GM18520 (cell line): ENCODE results near the gene IP6K1.
A peak's percentile ranks its signal among the peaks of the same experiment; 100 is the strongest.
"Not testable (repeated sequence)": the region's sequence is repeated elsewhere in the genome, so short reads cannot be mapped to it uniquely, and the experiment has no call there.

Experiments
- ATAC-seq: cut with Tn5 transposase; IDR thresholded peaks from one replicate; pipeline ENCODE4 v1.9.1; 2021; ENCODE audit not compliant: unreplicated experiment

IP6K1 gene

GRCh38 chr3:49786357-49787181 lies at the start of gene IP6K1:
Gene IP6K1 (minus strand): TSS chr3:49786542. CDS start chr3:49748040, 38,502 bp downstream.
- peak; percentile 99 for ATAC-seq

GRCh38 chr3:49831341-49831740 lies 45.0 kb upstream of the IP6K1 start:
- ATAC-seq, result no peak

GRCh38 chr3:49826016-49826415 lies 39.7 kb upstream of the IP6K1 start:
- no peak for ATAC-seq

GRCh38 chr3:49823131-49823530 lies 36.8 kb upstream of the IP6K1 start:
- not testable (repeated sequence) for ATAC-seq

- ATAC-seq, result no peak
Observed at GRCh38 chr3:49813497-49814174, 27.3 kb upstream of the IP6K1 start, which contains the start of gene UBA7. Gene UBA7 (minus strand): TSS chr3:49813953. CDS start chr3:49813787, 166 bp downstream.

- ATAC-seq, result no peak
Observed at GRCh38 chr3:49812916-49813496, 26.7 kb upstream of the IP6K1 start.

- no peak for ATAC-seq
Observed at GRCh38 chr3:49807431-49808114, 21.2 kb upstream of the IP6K1 start.

GRCh38 chr3:49806850-49807249 lies 20.5 kb upstream of the IP6K1 start:
- no peak for ATAC-seq

GRCh38 chr3:49805897-49806701 lies 19.8 kb upstream of the IP6K1 start:
- no peak for ATAC-seq

GRCh38 chr3:49805367-49805782 lies 19.0 kb upstream of the IP6K1 start:
- ATAC-seq, result no peak

- ATAC-seq, result no peak
Observed at GRCh38 chr3:49804141-49805041, 18.0 kb upstream of the IP6K1 start.

- ATAC-seq, result no peak
Observed at GRCh38 chr3:49803465-49804140, 17.3 kb upstream of the IP6K1 start.

GRCh38 chr3:49802719-49803464 lies 16.6 kb upstream of the IP6K1 start, which contains the start of gene INKA1:
Gene INKA1 (plus strand): TSS chr3:49803261. CDS start chr3:49803393, 132 bp downstream.
- ATAC-seq, result peak; percentile 61

- no peak for ATAC-seq
Observed at GRCh38 chr3:49801160-49801559, 14.8 kb upstream of the IP6K1 start.

GRCh38 chr3:49799761-49800160 lies 13.4 kb upstream of the IP6K1 start, which contains the start of gene CDHR4:
Gene CDHR4 (minus strand): TSS chr3:49799873. CDS start chr3:49799812, 61 bp downstream.
- ATAC-seq, result no peak

GRCh38 chr3:49799105-49799504 lies 12.8 kb upstream of the IP6K1 start:
- ATAC-seq, result no peak

- ATAC-seq, result no peak
Observed at GRCh38 chr3:49794926-49795905, 8.9 kb upstream of the IP6K1 start.
